RWPE2 (cell line): ENCODE data around the gene ZNF107.
"Not testable (repeated sequence)": the region's sequence is repeated elsewhere in the genome, so short reads cannot be mapped to it uniquely, and the experiment has no call there.

Source experiments
- ATAC-seq: fragments of 200-7000 bp; cut with Tn5 transposase; 3 replicates; pipeline ENCODE4 v1.9.1; 2021; ENCODE audit warnings: low read depth
- DNase-seq: peaks from one replicate; pipeline ENCODE4 v3.0.0-alpha.2; 2020; ENCODE audit warnings: low spot score
- H3K27ac ChIP-seq: fragments of 450-650 bp; 2 replicates; pipeline ENCODE4 v1.5.1; 2017; ENCODE audit warnings: mild to moderate bottlenecking; ENCODE audit not compliant: poor library complexity, severe bottlenecking
- H3K27me3 ChIP-seq: fragments of 250-450 bp; sonication (Bioruptor Pico); 2 replicates; pipeline ENCODE4 v1.5.1; 2021; ENCODE audit warnings: mild to moderate bottlenecking, moderate library complexity; ENCODE audit not compliant: insufficient read depth, poor library complexity, severe bottlenecking
- H3K36me3 ChIP-seq: fragments of 250-450 bp; sonication (Bioruptor Pico); 2 replicates; pipeline ENCODE4 v1.5.1; 2020; ENCODE audit warnings: low read depth, mild to moderate bottlenecking, moderate library complexity
- H3K4me1 ChIP-seq: fragments of 250-450 bp; sonication (Bioruptor Pico); 2 replicates; pipeline ENCODE4 v1.5.1; 2021; ENCODE audit warnings: mild to moderate bottlenecking, moderate library complexity; ENCODE audit not compliant: insufficient read depth, poor library complexity, severe bottlenecking
- H3K4me3 ChIP-seq: fragments of 250-450 bp; sonication (Bioruptor Pico); 2 replicates; pipeline ENCODE4 v1.5.1; 2021; ENCODE audit warnings: mild to moderate bottlenecking, moderate library complexity; ENCODE audit not compliant: severe bottlenecking
- H3K9me3 ChIP-seq: fragments of 250-450 bp; sonication (Bioruptor Pico); 2 replicates; pipeline ENCODE4 v1.5.1; 2021; ENCODE audit warnings: mild to moderate bottlenecking, moderate library complexity; ENCODE audit not compliant: severe bottlenecking
- CTCF ChIP-seq: fragments of 450-650 bp; IDR thresholded peaks from one replicate; pipeline ENCODE4 v1.5.1; 2017; ENCODE audit warnings: mild to moderate bottlenecking, moderate library complexity; ENCODE audit not compliant: poor library complexity, severe bottlenecking

Gene ZNF107

GRCh38 chr7:64706625-64707292, 40.8 kb downstream of the ZNF107 start:
- TF ChIP-seq CTCF, result no peak

GRCh38 chr7:64717896-64718295, 52.0 kb downstream of the ZNF107 start:
- H3K4me1 ChIP-seq, H3K4me3 ChIP-seq, H3K9me3 ChIP-seq, DNase-seq, H3K36me3 ChIP-seq, ATAC-seq, H3K27me3 ChIP-seq, H3K27ac ChIP-seq: not testable (repeated sequence)

More at GRCh38 chr7:64706625-64707292, 40.8 kb downstream of the ZNF107 start:
- Histone ChIP-seq H3K27me3 (no peaks in the 10 kb centered on the region), H3K36me3 (peaks cover 29% of the 10 kb centered on the region), H3K4me1 (no peaks in the 10 kb centered on the region), H3K27ac (no peak overlapping the region), H3K9me3 (peaks cover 71% of the 10 kb centered on the region), H3K4me3 (no peak overlapping the region)
- DNase-seq, result no peak
- no peak for ATAC-seq

GRCh38 chr7:64729089-64729848, 63.3 kb downstream of the ZNF107 start:
- no peak overlapping the region for H3K4me3 ChIP-seq
- H3K27me3 ChIP-seq, result no peaks in the 10 kb centered on the region
- no peaks in the 10 kb centered on the region for H3K4me1 ChIP-seq
- DNase-seq (no peak), ATAC-seq (no peak)
- H3K9me3 ChIP-seq, result peaks cover 5% of the 10 kb centered on the region
- H3K27ac ChIP-seq, result no peak overlapping the region
- no peak for TF ChIP-seq CTCF
- no peaks in the 10 kb centered on the region for H3K36me3 ChIP-seq

GRCh38 chr7:64733550-64734240, 67.8 kb downstream of the ZNF107 start:
- Histone ChIP-seq H3K4me1 (no peaks in the 10 kb centered on the region), H3K4me3 (no peak overlapping the region), H3K9me3 (peaks cover 3% of the 10 kb centered on the region), H3K27ac (no peak overlapping the region), H3K27me3 (no peaks in the 10 kb centered on the region), H3K36me3 (no peaks in the 10 kb centered on the region)
- DNase-seq, result no peak
- no peak for ATAC-seq
- TF ChIP-seq CTCF, result no peak

GRCh38 chr7:64736575-64736974, 70.6 kb downstream of the ZNF107 start:
- H3K9me3 ChIP-seq, result peaks cover 4% of the 10 kb centered on the region

GRCh38 chr7:64738403-64738802, 72.5 kb downstream of the ZNF107 start:
- H3K27me3 ChIP-seq, H3K9me3 ChIP-seq, DNase-seq, ATAC-seq, H3K36me3 ChIP-seq, H3K4me1 ChIP-seq, H3K4me3 ChIP-seq, H3K27ac ChIP-seq: not testable (repeated sequence)

More at GRCh38 chr7:64736575-64736974, 70.6 kb downstream of the ZNF107 start:
- Histone ChIP-seq H3K27ac (no peak overlapping the region), H3K4me3 (no peak overlapping the region), H3K27me3 (no peaks in the 10 kb centered on the region), H3K4me1 (no peaks in the 10 kb centered on the region), H3K36me3 (no peaks in the 10 kb centered on the region)
- no peak for DNase-seq
- ATAC-seq, result no peak
- TF ChIP-seq CTCF, result no peak

GRCh38 chr7:64738953-64739352, 73.0 kb downstream of the ZNF107 start:
- ATAC-seq, H3K4me1 ChIP-seq, H3K4me3 ChIP-seq, H3K9me3 ChIP-seq, DNase-seq, H3K27me3 ChIP-seq, H3K36me3 ChIP-seq, H3K27ac ChIP-seq: not testable (repeated sequence)
